ELF-1 (cell line): Measurements from ENCODE around the gene PPM1N.

Source experiments
- DNase-seq: peaks from one replicate; pipeline ENCODE4 v3.0.0-alpha.2; 2016; ENCODE audit warnings: low read depth, low spot score

The PPM1N gene

DNA sequence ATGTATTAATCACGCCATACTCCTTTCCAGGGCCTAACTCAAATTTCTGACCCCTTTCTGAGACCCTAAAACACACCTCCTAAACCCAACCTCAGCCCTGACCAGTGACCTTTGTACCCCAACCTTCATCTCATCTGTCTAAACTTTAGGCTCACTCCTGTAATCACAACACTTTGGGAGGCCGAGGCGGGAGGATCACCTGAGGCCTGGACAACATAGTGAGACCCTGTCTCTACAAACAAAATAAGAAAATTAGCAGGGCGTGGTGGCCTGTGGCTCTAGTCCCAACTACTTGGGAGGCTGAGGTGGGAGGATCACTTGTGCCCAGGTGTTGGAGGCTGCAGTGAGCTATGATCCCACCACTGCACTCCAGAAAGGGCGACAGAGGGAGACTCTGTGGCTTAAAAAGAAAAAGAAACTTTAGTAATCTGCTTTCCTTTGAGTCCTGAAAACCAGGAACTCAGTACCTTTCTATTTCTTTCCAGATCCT is 6.1 kb upstream of the PPM1N start:
- no peak for DNase-seq

DNA sequence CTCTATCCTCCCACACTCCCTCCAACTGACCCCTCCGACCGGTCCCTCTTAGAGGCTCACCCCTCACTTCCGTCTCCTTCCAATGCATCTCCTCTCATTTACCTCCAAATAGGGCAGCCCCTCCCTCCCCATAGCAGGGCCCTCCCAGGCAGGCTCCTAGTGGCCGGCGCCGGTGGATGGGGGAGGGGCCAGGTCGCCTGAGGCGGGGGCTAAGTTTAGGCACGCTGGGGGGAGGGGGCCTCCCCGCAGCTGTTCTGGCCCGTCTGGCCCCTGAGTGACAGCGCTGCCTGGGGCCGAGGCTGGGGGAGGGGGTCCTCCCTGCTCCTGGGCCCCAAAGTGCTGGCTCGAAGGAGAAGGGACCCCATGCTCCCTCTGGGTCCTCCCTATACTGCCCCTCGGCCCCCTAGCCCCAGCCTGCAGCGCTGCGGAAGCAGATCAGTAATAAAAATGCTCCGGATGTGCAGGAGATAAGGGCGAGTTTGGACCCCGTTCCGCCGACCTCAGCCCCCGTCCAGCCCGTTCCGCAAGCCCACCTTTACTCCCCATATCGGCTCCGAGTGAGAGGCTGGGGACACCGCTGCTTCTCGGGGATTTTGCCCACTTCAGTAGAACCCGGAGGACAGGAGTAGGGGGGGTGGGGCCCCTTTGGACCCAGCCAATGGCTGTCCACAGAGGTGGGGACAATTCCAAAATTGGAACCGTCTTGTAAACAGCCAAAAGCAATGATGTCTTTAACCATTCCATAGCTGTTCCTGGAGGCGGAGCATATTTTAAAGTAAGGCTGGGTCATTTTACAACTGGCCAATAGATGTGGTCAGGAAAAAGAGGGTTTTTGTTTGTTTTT is 5.4 kb upstream of the PPM1N start:
- DNase-seq, result peak; percentile 88

GRCh38 chr19:45494261-45494916 is 3.9 kb upstream of the PPM1N start:
- no peak for DNase-seq

- DNase-seq, result no peak
These were observed 3.1 kb upstream of the PPM1N start for GRCh38 chr19:45495178-45495577.

DNA sequence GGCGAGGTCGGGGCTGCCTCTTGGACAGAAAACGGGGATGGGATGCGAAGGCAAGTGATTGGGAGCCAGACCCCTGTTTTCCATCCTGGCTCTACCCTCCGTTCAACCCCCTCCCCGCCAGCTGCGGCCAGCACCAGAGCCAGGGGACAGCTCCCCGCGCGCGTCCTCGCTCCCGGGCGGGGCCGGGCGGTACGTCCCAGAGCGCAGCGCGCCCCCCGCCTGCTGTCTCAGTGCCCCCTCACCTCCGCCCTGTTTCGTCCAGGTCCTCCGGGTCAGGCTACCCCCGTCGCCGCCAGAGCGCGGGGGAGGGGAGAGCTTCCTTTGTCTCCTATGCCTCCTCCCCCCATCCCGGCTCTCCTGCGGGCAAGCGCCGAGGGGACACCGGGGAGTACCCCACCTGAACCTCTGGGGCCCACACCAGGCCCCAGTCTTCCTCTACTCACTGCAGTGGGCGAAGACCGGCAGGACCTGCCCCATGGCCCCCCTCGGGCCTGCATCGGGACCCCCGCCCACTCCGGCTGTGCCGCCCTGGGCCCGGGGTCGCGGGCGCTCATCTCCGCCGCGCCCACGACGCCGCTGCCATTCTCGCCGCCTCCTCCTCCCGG is 1.8 kb upstream of the PPM1N start:
- peak; percentile 84 for DNase-seq

- peak; percentile 65 for DNase-seq
These were observed 452 bp upstream of the PPM1N start for GRCh38 chr19:45497791-45498190.

DNA sequence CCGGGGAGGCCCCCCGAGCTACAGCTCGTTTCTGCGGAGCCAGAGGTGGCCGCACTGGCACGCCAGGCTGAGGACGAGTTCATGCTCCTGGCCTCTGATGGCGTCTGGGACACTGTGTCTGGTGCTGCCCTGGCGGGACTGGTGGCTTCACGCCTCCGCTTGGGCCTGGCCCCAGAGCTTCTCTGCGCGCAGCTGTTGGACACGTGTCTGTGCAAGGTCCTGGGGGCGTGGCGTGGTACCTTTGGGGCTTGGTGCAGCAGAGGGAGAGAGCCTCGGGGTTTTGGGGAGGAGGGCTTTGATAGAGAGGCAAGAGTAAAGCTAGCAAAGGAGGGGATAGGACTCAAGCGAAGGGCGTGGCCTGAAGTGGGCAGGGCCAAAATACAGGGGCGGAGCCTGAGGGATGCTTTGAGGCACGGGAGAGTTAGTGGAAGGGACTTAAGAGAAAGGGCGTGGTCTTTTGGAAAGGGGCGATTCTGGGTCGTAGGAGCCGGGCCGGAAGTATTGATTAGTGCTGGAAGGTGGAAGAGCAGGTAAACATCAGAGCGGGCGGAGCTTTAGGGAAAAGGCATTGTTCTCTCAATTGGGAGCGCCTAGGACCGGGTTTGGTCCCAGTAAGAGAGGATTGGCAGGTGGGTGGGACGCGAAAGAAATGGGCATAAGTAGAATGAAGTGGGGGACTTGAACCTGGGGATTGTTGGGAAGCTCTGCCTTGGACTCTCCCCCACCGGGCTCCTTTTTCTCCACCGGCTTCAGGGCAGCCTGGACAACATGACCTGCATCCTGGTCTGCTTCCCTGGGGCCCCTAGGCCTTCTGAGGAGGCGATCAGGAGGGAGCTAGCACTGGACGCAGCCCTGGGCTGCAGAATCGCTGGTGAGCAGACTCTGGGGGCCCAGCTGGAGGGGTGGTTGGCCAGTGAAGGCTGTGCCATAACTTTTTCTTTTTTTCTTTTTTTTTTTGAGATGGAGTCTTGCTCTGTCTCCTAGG is 1.2 kb downstream of the PPM1N start:
- DNase-seq, result peak; percentile 98

DNA sequence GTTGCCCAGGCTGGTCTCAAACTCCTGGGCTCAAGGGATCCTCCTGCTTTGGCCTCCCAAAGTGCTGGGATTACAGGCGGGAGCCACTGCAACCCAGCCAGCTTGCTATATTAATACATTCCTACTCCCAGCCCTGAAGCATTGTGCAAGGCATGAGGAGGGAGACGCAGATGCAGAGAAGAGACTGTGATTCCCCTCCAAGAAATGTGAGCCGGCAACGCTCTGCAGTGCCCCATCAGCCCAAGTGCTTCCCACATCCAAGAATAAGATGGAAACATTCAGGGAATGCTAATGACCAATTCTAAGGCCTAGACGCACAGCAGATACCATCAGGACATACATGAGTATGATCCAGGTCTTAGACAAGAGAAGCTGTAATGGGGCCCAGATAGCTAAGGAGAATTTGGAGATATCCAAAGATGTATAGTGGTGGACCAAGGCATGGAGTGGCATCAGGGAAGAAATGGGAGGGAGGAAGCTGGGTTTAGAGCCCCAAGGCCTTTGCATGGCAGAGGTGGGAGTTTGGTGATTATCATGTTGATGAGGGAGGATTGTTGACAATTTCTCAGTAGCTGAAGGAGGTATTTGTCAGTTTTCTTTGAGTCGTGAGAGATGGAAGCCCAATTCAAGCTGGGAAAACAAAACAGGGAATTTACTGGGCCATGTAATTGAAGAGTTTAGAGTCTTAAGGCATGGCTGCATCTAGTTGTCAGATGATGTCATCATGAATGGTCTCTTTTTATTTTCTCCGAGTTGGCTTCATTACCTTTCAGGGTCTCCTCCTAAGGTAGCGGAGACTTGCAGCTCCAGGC is 2.9 kb downstream of the PPM1N start:
- peak; percentile 69 for DNase-seq

GRCh38 chr19:45501730-45502014 is 3.4 kb downstream of the PPM1N start:
- peak; percentile 54 for DNase-seq

- DNase-seq, result no peak
These were observed 3.9 kb downstream of the PPM1N start for GRCh38 chr19:45502111-45502510.

- DNase-seq, result no peak
These were observed 5.7 kb downstream of the PPM1N start for GRCh38 chr19:45503909-45504308.

DNA sequence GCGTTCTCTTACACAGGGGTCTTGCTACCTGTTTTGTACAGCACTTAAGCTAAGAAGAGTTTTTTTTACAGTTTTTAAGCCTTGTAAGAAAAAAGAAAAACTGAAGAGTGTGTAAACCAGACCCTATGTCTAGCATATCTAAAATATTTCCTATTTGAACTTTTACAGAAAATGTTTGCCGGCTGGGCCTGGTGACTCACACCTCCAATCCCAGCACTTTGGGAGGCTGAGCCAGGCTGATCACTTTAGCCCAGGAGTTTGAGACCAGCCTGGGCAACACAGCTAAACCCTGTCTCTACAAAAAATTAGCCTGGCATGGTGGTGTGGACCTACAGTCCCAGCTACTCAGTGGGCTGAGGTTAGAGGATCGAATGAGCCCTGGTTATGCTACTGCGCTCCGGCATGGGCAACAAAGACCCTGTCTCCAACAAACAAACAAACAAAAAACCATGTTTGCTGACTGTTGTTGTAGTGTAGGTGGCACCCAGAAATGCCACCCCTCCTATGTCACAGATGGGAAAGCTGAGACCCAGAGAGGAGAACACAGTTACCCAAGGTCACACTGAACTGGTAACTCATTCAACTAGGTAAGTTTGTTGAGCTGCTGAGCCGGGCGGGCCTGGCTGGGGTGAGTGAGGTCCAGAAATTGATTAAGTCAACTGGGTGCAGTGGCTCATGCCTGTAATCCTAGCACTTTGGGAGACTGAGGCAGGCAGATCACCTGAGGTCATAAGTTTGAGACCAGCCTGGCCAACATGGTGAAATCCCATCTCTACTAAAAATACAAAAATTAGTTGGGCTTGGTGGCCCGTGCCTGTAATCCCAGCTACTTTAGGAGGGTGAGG is 7.1 kb downstream of the PPM1N start:
- no peak for DNase-seq

GRCh38 chr19:45505996-45506245 is 7.7 kb downstream of the PPM1N start:
- no peak for DNase-seq

- peak; percentile 95 for DNase-seq
These were observed 8.2 kb downstream of the PPM1N start for GRCh38 chr19:45506246-45506988.

DNA sequence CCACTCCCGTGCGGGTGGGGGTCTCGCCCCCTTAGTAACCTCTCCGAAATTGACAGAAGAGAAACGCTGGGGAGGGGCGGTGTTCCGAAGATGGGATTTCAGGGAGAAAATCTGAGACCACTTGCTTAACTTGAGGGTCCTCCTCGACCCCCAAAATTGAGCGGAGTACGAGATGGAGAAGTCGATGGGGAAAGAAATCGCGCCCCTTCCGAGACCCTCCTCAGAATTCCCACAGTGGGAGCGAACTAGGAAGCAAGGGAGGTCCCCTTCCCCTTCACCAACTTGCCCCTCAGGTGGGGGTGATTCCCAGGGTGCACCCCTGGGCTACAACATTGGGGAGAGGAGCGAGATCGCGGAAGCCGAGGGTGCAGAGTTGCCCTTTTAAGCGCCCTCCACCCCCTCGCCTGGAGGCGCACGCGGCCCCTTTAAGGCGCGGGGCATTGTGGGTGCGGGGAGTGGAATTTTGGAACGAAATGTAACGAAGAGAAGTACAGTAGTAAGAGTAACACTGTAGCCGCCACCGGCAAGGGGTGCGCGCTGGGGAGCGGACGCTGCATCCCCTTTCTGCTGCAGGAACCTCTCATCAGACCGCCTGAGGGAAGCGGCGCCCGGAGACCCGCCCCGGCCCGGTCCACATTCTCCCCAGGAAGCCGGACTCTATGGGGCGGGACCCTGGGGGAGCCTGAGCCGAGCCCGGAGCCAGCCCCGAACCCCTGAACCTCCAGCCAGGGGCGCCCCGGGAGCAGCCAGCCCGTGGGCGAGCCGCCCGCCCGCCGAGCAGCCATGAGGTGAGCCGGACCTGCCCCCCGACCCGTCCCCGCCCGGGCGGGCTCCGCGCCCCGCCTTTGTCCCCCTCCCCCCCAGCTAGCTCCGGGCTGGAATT is 9.0 kb downstream of the PPM1N start, which contains the start of gene VASP:
Gene VASP (plus strand): TSS at position 491 of the 883 bp plus-strand sequence. CDS start 293 bp downstream, at position 784.
- peak; percentile 90 for DNase-seq

GRCh38 chr19:45507872-45508416 is 9.7 kb downstream of the PPM1N start:
- DNase-seq, result peak; percentile 23

DNA sequence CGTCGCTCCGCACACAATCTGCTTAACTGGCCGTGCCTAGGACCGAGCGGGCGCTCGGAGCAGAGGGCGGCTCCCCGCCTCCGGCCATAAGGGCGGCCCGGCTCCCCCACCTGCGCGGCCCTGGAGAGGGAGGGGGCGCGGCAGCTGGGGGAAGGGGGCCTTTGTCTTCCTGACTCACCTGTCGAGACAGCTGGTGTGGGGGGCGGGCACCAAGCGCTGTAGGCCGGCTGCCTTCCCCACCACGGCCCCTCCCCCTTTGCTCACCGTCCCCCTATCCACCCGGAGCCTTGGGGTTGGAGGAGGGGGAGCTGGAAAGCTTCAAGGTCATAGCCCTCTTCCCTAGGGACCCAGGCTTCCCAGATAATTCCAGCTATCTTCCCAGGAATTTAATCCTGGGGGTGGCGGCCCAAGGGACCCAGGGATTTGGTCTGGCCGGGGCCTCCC is 10.2 kb downstream of the PPM1N start:
- peak; percentile 59 for DNase-seq
